ENCODE data around the gene MCEE.

Gene MCEE

GRCh38 chr2:71125506-71126294 is 4.3 kb downstream of the MCEE start:
- H3K27me3 ChIP-seq (ENCODE audit: insufficient read depth, low read depth): no peaks in the 10 kb centered on the region
- no peak overlapping the region for H3K9ac ChIP-seq
- no peak overlapping the region for H2AFZ ChIP-seq (ENCODE audit: low read depth)
- H3K4me3 ChIP-seq (IDR thresholded peaks at IDR 0.05; ENCODE audit: insufficient read depth, low read depth, low read length): no peak overlapping the region
- H3K4me1 ChIP-seq (ENCODE audit: low read depth, poor library complexity, severe bottlenecking): peaks cover 8% of the 10 kb centered on the region
- no peak for TF ChIP-seq CTCF (conservative IDR thresholded peaks at IDR 0.05; ENCODE audit: low read depth, low read length)
- H3K36me3 ChIP-seq (ENCODE audit: insufficient read depth): no peaks in the 10 kb centered on the region
- no peak overlapping the region for H3K27ac ChIP-seq
- peaks cover 30% of the 10 kb centered on the region for H3K79me2 ChIP-seq (ENCODE audit: insufficient read depth, low read depth)
- H3K4me2 ChIP-seq: no peak overlapping the region
- H4K20me1 ChIP-seq (ENCODE audit: insufficient read depth): no peaks in the 10 kb centered on the region; the same call in 1 of the 2 replicates

DNA sequence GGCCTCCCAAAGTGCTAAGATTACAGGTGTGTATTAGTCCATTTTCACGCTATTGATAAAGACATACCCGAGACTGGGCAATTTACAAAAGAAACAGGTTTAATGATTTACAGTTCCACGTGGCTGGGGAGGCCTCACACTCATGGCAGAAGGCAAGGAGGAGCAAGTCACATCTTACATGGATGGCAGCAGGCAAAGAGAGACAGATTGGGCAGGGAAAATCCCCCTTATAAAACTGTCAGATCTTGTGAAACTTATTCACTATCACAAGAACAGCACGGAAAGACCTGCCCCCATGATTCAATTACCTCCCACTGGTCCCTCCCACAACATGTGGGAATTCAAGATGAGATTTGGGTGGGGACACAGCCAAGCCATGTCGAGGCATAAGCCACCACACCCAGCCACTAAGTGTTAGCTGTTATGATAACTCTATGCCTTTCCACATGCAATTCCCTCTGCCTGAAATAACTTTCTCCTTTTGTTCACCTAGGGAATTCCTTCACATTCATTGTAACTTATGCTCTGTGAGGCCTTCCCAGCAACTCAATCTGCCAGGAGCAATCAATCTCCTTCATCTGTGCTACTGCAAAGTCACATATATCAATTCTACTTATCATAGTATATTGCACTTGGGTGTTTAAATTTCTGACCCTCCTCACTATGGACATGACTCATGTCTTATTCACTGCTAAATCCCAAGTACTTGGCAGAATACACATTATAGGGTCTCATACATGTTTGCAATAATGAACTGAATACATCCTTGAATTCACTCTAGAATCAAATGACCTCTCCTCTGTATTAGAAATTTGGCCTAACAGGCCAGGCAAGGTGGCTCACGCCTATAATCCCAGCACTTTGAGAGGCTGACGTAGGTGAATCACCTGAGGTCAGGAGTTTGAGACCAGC is 7.4 kb downstream of the MCEE start:
- Histone ChIP-seq H3K79me2 (ENCODE audit: insufficient read depth, low read depth) (peaks cover 4% of the 10 kb centered on the region; the same call in 1 of the 2 replicates), H3K9ac (no peak overlapping the region), H4K20me1 (ENCODE audit: insufficient read depth) (no peaks in the 10 kb centered on the region; the same call in 1 of the 2 replicates), H3K27me3 (ENCODE audit: insufficient read depth, low read depth) (no peaks in the 10 kb centered on the region), H3K4me2 (no peak overlapping the region), H2AFZ (ENCODE audit: low read depth) (no peak overlapping the region), H3K36me3 (ENCODE audit: insufficient read depth) (no peaks in the 10 kb centered on the region), H3K27ac (no peak overlapping the region), H3K4me3 (IDR thresholded peaks at IDR 0.05; ENCODE audit: insufficient read depth, low read depth, low read length) (no peak overlapping the region), H3K4me1 (ENCODE audit: low read depth, poor library complexity, severe bottlenecking) (no peaks in the 10 kb centered on the region)
- TF ChIP-seq CTCF (conservative IDR thresholded peaks at IDR 0.05; ENCODE audit: low read depth, low read length): no peak

- no peak overlapping the region for H3K9ac ChIP-seq
- TF ChIP-seq CTCF (conservative IDR thresholded peaks at IDR 0.05; ENCODE audit: low read depth, low read length): no peak
- H2AFZ ChIP-seq (ENCODE audit: low read depth): no peak overlapping the region
- no peak overlapping the region for H3K4me3 ChIP-seq (IDR thresholded peaks at IDR 0.05; ENCODE audit: insufficient read depth, low read depth, low read length)
- H3K27me3 ChIP-seq (ENCODE audit: insufficient read depth, low read depth): no peaks in the 10 kb centered on the region
- H3K79me2 ChIP-seq (ENCODE audit: insufficient read depth, low read depth): no peaks in the 10 kb centered on the region
- H3K4me2 ChIP-seq: no peak overlapping the region
- H3K36me3 ChIP-seq (ENCODE audit: insufficient read depth): no peaks in the 10 kb centered on the region
- no peaks in the 10 kb centered on the region; the same call in 1 of the 2 replicates for H4K20me1 ChIP-seq (ENCODE audit: insufficient read depth)
- no peak overlapping the region for H3K27ac ChIP-seq
- no peaks in the 10 kb centered on the region for H3K4me1 ChIP-seq (ENCODE audit: low read depth, poor library complexity, severe bottlenecking)
Observed at GRCh38 chr2:71121479-71121878, 8.6 kb downstream of the MCEE start.

- Histone ChIP-seq H3K27ac (no peak overlapping the region), H3K4me2 (no peak overlapping the region), H3K79me2 (ENCODE audit: insufficient read depth, low read depth) (no peaks in the 10 kb centered on the region), H3K27me3 (ENCODE audit: insufficient read depth, low read depth) (no peaks in the 10 kb centered on the region), H3K9ac (no peak overlapping the region), H4K20me1 (ENCODE audit: insufficient read depth) (no peaks in the 10 kb centered on the region; the same call in 1 of the 2 replicates), H3K4me1 (ENCODE audit: low read depth, poor library complexity, severe bottlenecking) (no peaks in the 10 kb centered on the region), H2AFZ (ENCODE audit: low read depth) (no peak overlapping the region), H3K36me3 (ENCODE audit: insufficient read depth) (no peaks in the 10 kb centered on the region), H3K4me3 (IDR thresholded peaks at IDR 0.05; ENCODE audit: insufficient read depth, low read depth, low read length) (no peak overlapping the region)
- no peak for TF ChIP-seq CTCF (conservative IDR thresholded peaks at IDR 0.05; ENCODE audit: low read depth, low read length)
Observed at GRCh38 chr2:71120195-71120594, 9.8 kb downstream of the MCEE start.
